GM12801 (cell line): ENCODE results near the gene COL7A1.

Experiments used
- CTCF ChIP-seq: IDR thresholded peaks from one replicate; pipeline ENCODE4 v1.5.1; 2011; ENCODE audit warnings: control low read depth; ENCODE audit not compliant: insufficient read length; ENCODE audit errors: extremely low read depth

The COL7A1 gene

GRCh38 chr3:48560648-48561018 is 34.5 kb downstream of the COL7A1 start:
- TF ChIP-seq CTCF: no peak

- TF ChIP-seq CTCF: no peak
Measured at GRCh38 chr3:48558493-48559134, 36.5 kb downstream of the COL7A1 start.

- no peak for TF ChIP-seq CTCF
Measured at GRCh38 chr3:48556796-48557626, 38.1 kb downstream of the COL7A1 start, which contains the start of gene PFKFB4. Gene PFKFB4 (minus strand): TSS chr3:48556803. CDS start chr3:48556777, 26 bp downstream.

- no peak for TF ChIP-seq CTCF
Measured at GRCh38 chr3:48555949-48556795, 39.0 kb downstream of the COL7A1 start.

- no peak for TF ChIP-seq CTCF
Measured at GRCh38 chr3:48555231-48555948, 39.7 kb downstream of the COL7A1 start.

- no peak for TF ChIP-seq CTCF
Measured at GRCh38 chr3:48553886-48554845, 41.0 kb downstream of the COL7A1 start.
